ENCODE measurements around the gene LRP3. TPM values are rescaled to one million over a fixed set of nuclear protein-coding genes. Genes with fewer than 3 reads are reported as not detected.
"Not testable (repeated sequence)": the region's sequence is repeated elsewhere in the genome, so short reads cannot be mapped to it uniquely, and the experiment has no call there.

LRP3 gene
- total and polyA plus RNA-seq, 9 donors: 1.2 to 138 (median 82.7) TPM

DNA sequence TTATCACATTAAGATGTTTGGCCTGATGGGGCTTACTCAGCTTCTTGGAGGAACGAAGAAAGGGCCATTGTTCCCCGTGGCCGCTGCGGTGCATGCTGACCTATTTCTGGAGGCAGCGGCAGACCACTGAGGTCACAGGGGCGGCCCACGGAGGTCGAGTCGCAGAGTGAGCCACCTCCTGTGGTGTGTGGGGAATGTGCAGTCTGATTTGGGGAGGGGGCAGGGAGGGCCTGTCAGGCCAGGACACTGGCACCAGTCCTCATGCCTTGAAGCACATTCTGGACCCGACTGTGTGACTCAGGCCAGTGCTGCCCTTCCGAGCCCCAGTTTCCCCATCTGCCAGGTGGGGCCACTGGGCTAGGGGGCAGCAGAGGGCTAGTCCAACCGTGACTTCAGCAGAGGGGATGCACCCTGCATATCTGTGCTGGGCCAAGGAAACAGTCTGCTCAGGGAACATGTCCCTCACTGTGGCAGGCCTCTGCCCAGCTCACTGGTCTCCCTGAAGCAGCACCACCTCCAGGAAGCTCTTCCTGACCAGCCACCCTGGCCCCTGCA lies 25.2 kb downstream of the LRP3 start:
- TF ChIP-seq POLR2A (IDR thresholded peaks at IDR 0.05): no peak
- no peak for TF ChIP-seq EP300 (IDR thresholded peaks at IDR 0.05)
- TF ChIP-seq CTCF (IDR thresholded peaks at IDR 0.05): no peak
- no peak overlapping the region for H3K4me3 ChIP-seq
- intact Hi-C loops (cut with DNase I): no loop called here
- H3K36me3 ChIP-seq: no peaks in the 10 kb centered on the region
- WGBS, 3 donors: 68 to 78% (median 75%) methylated on average over 12 of the region's 12 CpGs
- no peaks in the 10 kb centered on the region for H3K4me1 ChIP-seq (ENCODE audit: insufficient read depth)
- no peak overlapping the region for H3K27ac ChIP-seq
- H3K27me3 ChIP-seq: no peaks in the 10 kb centered on the region
- H3K9me3 ChIP-seq: no peaks in the 10 kb centered on the region
- DNase-seq: no peak

GRCh38 chr19:33220115-33220514 lies 26.0 kb downstream of the LRP3 start:
- Histone ChIP-seq H3K9me3 (no peaks in the 10 kb centered on the region), H3K4me1 (ENCODE audit: insufficient read depth) (no peaks in the 10 kb centered on the region), H3K36me3 (no peaks in the 10 kb centered on the region), H3K4me3 (no peak overlapping the region), H3K27me3 (peaks cover 2% of the 10 kb centered on the region), H3K27ac (no peak overlapping the region)
- intact Hi-C loops (cut with DNase I): no loop called here
- no peak for DNase-seq
- no peak for TF ChIP-seq POLR2A (IDR thresholded peaks at IDR 0.05)
- TF ChIP-seq EP300 (IDR thresholded peaks at IDR 0.05): no peak
- no peak for TF ChIP-seq CTCF (IDR thresholded peaks at IDR 0.05)
- 89 to 93% (median 89%) methylated on average over 18 of the region's 18 CpGs for WGBS, 3 donors

DNA sequence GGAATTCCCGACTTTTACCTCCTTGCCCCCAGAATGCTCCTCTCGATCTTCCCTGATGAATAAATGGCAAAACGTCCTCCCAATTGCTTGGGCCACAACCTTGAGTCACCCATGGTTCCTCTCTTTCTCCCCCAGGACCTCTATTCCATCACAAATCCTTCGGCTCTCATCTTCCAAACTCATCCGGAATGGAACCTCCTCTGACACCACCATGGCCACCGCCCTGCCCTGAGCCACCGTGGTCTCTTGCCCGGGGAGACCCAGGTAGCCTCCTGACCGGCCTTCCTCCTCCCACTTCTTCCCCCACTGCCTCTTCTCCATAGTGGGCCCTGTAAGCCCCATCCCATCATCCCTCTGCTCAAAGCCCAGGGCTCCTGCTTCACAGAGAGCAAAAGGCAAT lies 26.6 kb downstream of the LRP3 start:
- TF ChIP-seq CTCF (IDR thresholded peaks at IDR 0.05): no peak
- TF ChIP-seq POLR2A (IDR thresholded peaks at IDR 0.05): no peak
- TF ChIP-seq EP300 (IDR thresholded peaks at IDR 0.05): no peak
- no peaks in the 10 kb centered on the region for H3K36me3 ChIP-seq

DNA sequence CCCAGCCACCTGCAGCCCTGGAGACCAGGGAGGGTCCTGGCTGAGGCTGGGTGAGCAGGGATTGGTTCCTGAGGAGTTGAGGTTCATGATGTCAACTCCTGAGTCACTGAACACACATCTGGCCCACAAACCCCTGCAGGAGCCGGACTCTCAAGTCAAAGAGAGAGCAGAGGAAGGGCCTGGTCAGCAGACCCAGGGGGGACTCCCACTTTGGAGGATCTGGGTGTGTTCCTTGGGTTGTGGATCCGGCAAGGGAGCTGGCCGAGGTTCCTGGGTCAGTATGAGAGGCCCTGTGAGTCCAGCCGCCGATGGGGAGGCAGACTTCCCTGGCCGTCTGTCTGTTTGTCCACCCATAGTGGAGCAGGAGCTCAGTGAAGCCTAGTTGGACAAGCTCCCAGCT lies 27.5 kb downstream of the LRP3 start:
- H3K36me3 ChIP-seq: no peaks in the 10 kb centered on the region
- intact Hi-C loops (cut with DNase I): no loop called here
- H3K4me3 ChIP-seq: no peak overlapping the region
- no peak overlapping the region for H3K27ac ChIP-seq
- no peak for DNase-seq
- WGBS, 3 donors: 57 to 71% (median 68%) methylated on average over 6 of the region's 6 CpGs
- TF ChIP-seq CTCF (IDR thresholded peaks at IDR 0.05): no peak
- no peak for TF ChIP-seq POLR2A (IDR thresholded peaks at IDR 0.05)
- TF ChIP-seq EP300 (IDR thresholded peaks at IDR 0.05): no peak
- no peaks in the 10 kb centered on the region for H3K9me3 ChIP-seq
- H3K4me1 ChIP-seq (ENCODE audit: insufficient read depth): no peaks in the 10 kb centered on the region
- peaks cover 2% of the 10 kb centered on the region for H3K27me3 ChIP-seq

More for the DNA sequence above, 26.6 kb downstream of the LRP3 start:
- no peaks in the 10 kb centered on the region for H3K9me3 ChIP-seq
- no peak overlapping the region for H3K27ac ChIP-seq
- DNase-seq: no peak
- WGBS, 3 donors: 81 to 85% (median 84%) methylated on average over 9 of the region's 9 CpGs
- intact Hi-C loops (cut with DNase I): no loop called here
- H3K4me3 ChIP-seq: no peak overlapping the region
- H3K27me3 ChIP-seq: peaks cover 2% of the 10 kb centered on the region
- H3K4me1 ChIP-seq (ENCODE audit: insufficient read depth): no peaks in the 10 kb centered on the region

DNA sequence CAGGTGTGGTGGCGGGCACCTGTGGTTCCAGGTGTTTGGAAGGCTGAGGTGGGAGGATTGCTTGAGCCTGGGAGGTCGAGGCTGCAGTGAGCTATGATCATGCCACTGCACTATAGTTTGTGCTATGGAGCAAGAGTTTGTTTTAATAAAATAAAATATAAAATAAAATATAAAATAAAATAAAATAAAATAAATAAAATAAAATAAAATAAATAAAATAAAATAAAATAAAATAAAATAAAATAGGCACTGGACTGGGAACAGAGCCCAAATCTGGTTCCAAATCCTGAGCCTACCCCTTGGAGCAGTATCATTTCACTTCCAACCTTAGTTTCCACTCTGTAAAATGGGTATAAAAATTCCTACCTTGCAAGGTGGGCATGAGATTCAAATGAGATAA lies 28.1 kb downstream of the LRP3 start:
- H3K27ac ChIP-seq; H3K9me3 ChIP-seq; H3K4me3 ChIP-seq; intact Hi-C loops (cut with DNase I); DNase-seq; H3K36me3 ChIP-seq; H3K4me1 ChIP-seq (ENCODE audit: insufficient read depth); H3K27me3 ChIP-seq: not testable (repeated sequence)
- WGBS, 3 donors: 74 to 83% (median 83%) methylated on average over 2 of the region's 2 CpGs

Measured in ovary (tissue), 9 donors.